ENCODE data around the gene TSHZ2.

TSHZ2 gene

GRCh38 chr20:52975029-52975732 is 3.0 kb downstream of the TSHZ2 start:
- no peak for TF ChIP-seq POLR2AphosphoS5 (IDR thresholded peaks at IDR 0.05; ENCODE audit: low read depth, low read length)
- TF ChIP-seq FOXP2 (optimal IDR thresholded peaks at IDR 0.05; ENCODE audit: borderline replicate concordance, extremely low read depth, extremely low read length, insufficient read depth) = no peak

- TF ChIP-seq, protein P1, sequence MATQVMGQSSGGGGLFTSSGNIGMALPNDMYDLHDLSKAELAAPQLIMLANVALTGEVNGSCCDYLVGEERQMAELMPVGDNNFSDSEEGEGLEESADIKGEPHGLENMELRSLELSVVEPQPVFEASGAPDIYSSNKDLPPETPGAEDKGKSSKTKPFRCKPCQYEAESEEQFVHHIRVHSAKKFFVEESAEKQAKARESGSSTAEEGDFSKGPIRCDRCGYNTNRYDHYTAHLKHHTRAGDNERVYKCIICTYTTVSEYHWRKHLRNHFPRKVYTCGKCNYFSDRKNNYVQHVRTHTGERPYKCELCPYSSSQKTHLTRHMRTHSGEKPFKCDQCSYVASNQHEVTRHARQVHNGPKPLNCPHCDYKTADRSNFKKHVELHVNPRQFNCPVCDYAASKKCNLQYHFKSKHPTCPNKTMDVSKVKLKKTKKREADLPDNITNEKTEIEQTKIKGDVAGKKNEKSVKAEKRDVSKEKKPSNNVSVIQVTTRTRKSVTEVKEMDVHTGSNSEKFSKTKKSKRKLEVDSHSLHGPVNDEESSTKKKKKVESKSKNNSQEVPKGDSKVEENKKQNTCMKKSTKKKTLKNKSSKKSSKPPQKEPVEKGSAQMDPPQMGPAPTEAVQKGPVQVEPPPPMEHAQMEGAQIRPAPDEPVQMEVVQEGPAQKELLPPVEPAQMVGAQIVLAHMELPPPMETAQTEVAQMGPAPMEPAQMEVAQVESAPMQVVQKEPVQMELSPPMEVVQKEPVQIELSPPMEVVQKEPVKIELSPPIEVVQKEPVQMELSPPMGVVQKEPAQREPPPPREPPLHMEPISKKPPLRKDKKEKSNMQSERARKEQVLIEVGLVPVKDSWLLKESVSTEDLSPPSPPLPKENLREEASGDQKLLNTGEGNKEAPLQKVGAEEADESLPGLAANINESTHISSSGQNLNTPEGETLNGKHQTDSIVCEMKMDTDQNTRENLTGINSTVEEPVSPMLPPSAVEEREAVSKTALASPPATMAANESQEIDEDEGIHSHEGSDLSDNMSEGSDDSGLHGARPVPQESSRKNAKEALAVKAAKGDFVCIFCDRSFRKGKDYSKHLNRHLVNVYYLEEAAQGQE (IDR thresholded peaks at IDR 0.05; ENCODE audit: insufficient read depth in 1 of 2, low read depth in 2 of 2, low read length in 2 of 2) = no peak
- TF ChIP-seq FOXP2 (optimal IDR thresholded peaks at IDR 0.05; ENCODE audit: borderline replicate concordance, extremely low read depth, extremely low read length, insufficient read depth) (no peak), TAF1 (IDR thresholded peaks at IDR 0.05; ENCODE audit: borderline replicate concordance, insufficient read depth, low read length) (no peak), POLR2AphosphoS5 (IDR thresholded peaks at IDR 0.05; ENCODE audit: low read depth, low read length) (no peak), SIN3A (IDR thresholded peaks at IDR 0.05; ENCODE audit: borderline replicate concordance, insufficient read depth, low read length) (no peak)
These were observed 3.8 kb downstream of the TSHZ2 start for GRCh38 chr20:52975803-52976531.

DNA sequence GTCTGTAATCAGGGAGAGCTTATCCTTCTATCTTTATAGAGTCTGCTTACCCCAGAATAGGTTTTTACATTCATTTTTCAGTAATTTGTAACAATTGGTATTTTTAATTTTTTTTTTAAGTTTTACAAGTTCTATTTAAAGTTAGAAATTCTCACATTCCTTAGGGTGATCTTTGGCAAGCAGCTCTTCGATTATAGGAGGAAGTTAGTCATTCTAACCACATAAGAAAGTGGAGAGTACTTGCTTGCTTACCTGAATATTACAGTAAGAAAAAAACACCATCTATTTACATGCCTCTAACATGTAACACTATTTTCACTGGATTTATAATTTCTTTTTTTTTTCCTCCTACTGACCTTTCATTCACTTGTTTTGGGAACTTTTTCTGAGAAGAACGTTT is 6.7 kb downstream of the TSHZ2 start:
- TF ChIP-seq FOXP2 (optimal IDR thresholded peaks at IDR 0.05; ENCODE audit: borderline replicate concordance, extremely low read depth, extremely low read length, insufficient read depth) (no peak), TAF1 (IDR thresholded peaks at IDR 0.05; ENCODE audit: borderline replicate concordance, insufficient read depth, low read length) (no peak), POLR2AphosphoS5 (IDR thresholded peaks at IDR 0.05; ENCODE audit: low read depth, low read length) (no peak), SIN3A (IDR thresholded peaks at IDR 0.05; ENCODE audit: borderline replicate concordance, insufficient read depth, low read length) (no peak)
- TF ChIP-seq, protein P1 (IDR thresholded peaks at IDR 0.05; ENCODE audit: insufficient read depth in 1 of 2, low read depth in 2 of 2, low read length in 2 of 2) = no peak

- TF ChIP-seq SIN3A (IDR thresholded peaks at IDR 0.05; ENCODE audit: borderline replicate concordance, insufficient read depth, low read length) (no peak), FOXP2 (optimal IDR thresholded peaks at IDR 0.05; ENCODE audit: borderline replicate concordance, extremely low read depth, extremely low read length, insufficient read depth) (no peak), TAF1 (IDR thresholded peaks at IDR 0.05; ENCODE audit: borderline replicate concordance, insufficient read depth, low read length) (no peak), POLR2AphosphoS5 (IDR thresholded peaks at IDR 0.05; ENCODE audit: low read depth, low read length) (no peak)
- TF ChIP-seq, protein P1 (IDR thresholded peaks at IDR 0.05; ENCODE audit: insufficient read depth in 1 of 2, low read depth in 2 of 2, low read length in 2 of 2) = no peak
These were observed 8.9 kb downstream of the TSHZ2 start for GRCh38 chr20:52981051-52981450.

GRCh38 chr20:52983726-52984450 is 11.7 kb downstream of the TSHZ2 start:
- no peak for TF ChIP-seq TAF1 (IDR thresholded peaks at IDR 0.05; ENCODE audit: borderline replicate concordance, insufficient read depth, low read length)
- TF ChIP-seq FOXP2 (optimal IDR thresholded peaks at IDR 0.05; ENCODE audit: borderline replicate concordance, extremely low read depth, extremely low read length, insufficient read depth) = no peak
- no peak for TF ChIP-seq SIN3A (IDR thresholded peaks at IDR 0.05; ENCODE audit: borderline replicate concordance, insufficient read depth, low read length)

Data from PFSK-1 (cell line).